ENCODE data around the gene SMG5. TPM values are rescaled to one million over a fixed set of nuclear protein-coding genes. Genes with fewer than 3 reads are reported as not detected.

Gene SMG5
- total RNA-seq, 1 experiment from 2014 or later = 103 TPM

DNA sequence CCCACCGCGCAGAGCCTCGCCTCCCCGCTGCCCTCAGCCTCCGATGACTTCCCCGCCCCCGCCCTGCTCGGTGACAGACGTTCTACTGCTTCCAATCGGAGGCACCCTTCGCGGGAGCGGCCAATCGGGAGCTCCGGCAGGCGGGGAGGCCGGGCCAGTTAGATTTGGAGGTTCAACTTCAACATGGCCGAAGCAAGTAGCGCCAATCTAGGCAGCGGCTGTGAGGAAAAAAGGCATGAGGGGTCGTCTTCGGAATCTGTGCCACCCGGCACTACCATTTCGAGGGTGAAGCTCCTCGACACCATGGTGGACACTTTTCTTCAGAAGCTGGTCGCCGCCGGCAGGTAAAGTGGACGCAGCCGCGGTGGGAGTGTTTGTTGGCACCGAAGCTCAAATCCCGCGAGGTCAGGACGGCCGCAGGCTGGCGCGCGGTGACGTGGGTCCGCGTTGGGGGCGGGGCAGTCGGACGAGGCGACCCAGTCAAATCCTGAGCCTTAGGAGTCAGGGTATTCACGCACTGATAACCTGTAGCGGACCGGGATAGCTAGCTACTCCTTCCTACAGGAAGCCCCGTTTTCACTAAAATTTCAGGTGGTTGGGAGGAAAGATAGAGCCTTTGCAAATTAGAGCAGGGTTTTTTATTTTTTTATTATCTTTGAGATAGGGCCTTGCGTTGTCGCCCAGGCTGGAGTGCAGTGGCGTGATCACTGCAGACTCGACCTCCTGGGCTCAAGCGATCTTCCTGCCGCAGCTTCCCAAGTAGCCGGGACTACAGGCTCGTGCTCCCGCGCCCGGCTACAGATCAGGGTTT lies 69.6 kb downstream of the SMG5 start, which contains the start of gene PMF1:
Gene PMF1, plus strand, starts transcription at position 175 of the 811 bp plus-strand sequence. Its CDS starts 9 bp downstream, at position 184.
- Histone ChIP-seq H3K4me1 (ENCODE audit: insufficient read depth, low read length) (no peaks in the 10 kb centered on the region), H2AK5ac (ENCODE audit: insufficient read length, low read length) (peak within 1 kb of the TSS; percentile 1), H3K9ac (ENCODE audit: extremely low read depth, insufficient read length, low read length) (peak within 1 kb of the TSS; percentile 99), H4K5ac (ENCODE audit: insufficient read length, low read depth, low read length) (peak within 1 kb of the TSS; percentile 99), H2BK12ac (ENCODE audit: insufficient read length, low read depth, low read length) (no peak within 1 kb of the TSS), H2BK120ac (ENCODE audit: low read depth, low read length, poor library complexity, severe bottlenecking) (peak within 1 kb of the TSS; percentile 97), H3K14ac (ENCODE audit: insufficient read depth, low read length) (peak within 1 kb of the TSS; percentile 100), H3K27me3 (ENCODE audit: insufficient read depth, low read length) (no peaks in the 10 kb centered on the region), H2BK20ac (ENCODE audit: low read depth, low read length, poor library complexity, severe bottlenecking) (no peak within 1 kb of the TSS), H3K79me2 (ENCODE audit: insufficient read depth, low read length) (no peaks in the 10 kb centered on the region), H2BK5ac (ENCODE audit: insufficient read length, low read length) (peak within 1 kb of the TSS; percentile 98), H2AFZ (ENCODE audit: low read length) (no peak within 1 kb of the TSS), H3T11ph (ENCODE audit: low read length) (peak within 1 kb of the TSS; percentile 30), H4K91ac (ENCODE audit: insufficient read length, low read depth, low read length) (no peak within 1 kb of the TSS), H4K8ac (replicated peaks; ENCODE audit: insufficient read length, low read depth, low read length) (no peak within 1 kb of the TSS), H3K23me2 (ENCODE audit: insufficient read length, low read depth, low read length, poor library complexity, severe bottlenecking) (peaks cover 8% of the 10 kb centered on the region), H3K4ac (ENCODE audit: low read depth, low read length) (no peak within 1 kb of the TSS; the same call in 1 of the 2 replicates), H3K56ac (ENCODE audit: insufficient read length, low read depth, low read length) (peak within 1 kb of the TSS; percentile 38), H4K20me1 (ENCODE audit: control insufficient read depth, insufficient read depth, insufficient read length) (no peaks in the 10 kb centered on the region), H3K27ac (ENCODE audit: insufficient read length, low read depth, low read length) (peak within 1 kb of the TSS; percentile 91), H3K23ac (ENCODE audit: insufficient read length, low read depth, low read length) (no peak within 1 kb of the TSS), H3K9me3 (ENCODE audit: control insufficient read depth, low read depth, low read length) (no peaks in the 10 kb centered on the region), H2BK15ac (ENCODE audit: low read depth, low read length) (no peak within 1 kb of the TSS), H3K79me1 (ENCODE audit: insufficient read depth, low read depth, low read length, poor library complexity, severe bottlenecking) (no peaks in the 10 kb centered on the region), H3K18ac (ENCODE audit: insufficient read length, low read depth, low read length) (peak within 1 kb of the TSS; percentile 99), H3K4me2 (ENCODE audit: insufficient read depth, insufficient read length, low read length) (peak within 1 kb of the TSS; percentile 73)
- WGBS (ENCODE audit: extremely low coverage, insufficient read length, low lambda C conversion rate) = no CpG with 5 or more reads among the region's 61 CpGs
- Mint-ChIP-seq H3K4me1 (peaks cover 27% of the 10 kb centered on the region in 2 experiments), H3K36me3 (ENCODE audit: insufficient read depth in 1 of 3, low read depth in 3 of 3) (peaks cover 12 to 63% (median 29%) of the 10 kb centered on the region in 3 experiments), H3K27ac (peak within 1 kb of the TSS; percentile 99 to 100 (median 100)), H3K4me3 (peak within 1 kb of the TSS; percentile 94 to 95), H3K27me3 (ENCODE audit: low read depth) (peaks cover 2% of the 10 kb centered on the region; the same call in 1 of the 2 replicates), H3K9me3 (no peaks in the 10 kb centered on the region)
- DNase-seq = peak; percentile 98
- TF ChIP-seq, protein P1, sequence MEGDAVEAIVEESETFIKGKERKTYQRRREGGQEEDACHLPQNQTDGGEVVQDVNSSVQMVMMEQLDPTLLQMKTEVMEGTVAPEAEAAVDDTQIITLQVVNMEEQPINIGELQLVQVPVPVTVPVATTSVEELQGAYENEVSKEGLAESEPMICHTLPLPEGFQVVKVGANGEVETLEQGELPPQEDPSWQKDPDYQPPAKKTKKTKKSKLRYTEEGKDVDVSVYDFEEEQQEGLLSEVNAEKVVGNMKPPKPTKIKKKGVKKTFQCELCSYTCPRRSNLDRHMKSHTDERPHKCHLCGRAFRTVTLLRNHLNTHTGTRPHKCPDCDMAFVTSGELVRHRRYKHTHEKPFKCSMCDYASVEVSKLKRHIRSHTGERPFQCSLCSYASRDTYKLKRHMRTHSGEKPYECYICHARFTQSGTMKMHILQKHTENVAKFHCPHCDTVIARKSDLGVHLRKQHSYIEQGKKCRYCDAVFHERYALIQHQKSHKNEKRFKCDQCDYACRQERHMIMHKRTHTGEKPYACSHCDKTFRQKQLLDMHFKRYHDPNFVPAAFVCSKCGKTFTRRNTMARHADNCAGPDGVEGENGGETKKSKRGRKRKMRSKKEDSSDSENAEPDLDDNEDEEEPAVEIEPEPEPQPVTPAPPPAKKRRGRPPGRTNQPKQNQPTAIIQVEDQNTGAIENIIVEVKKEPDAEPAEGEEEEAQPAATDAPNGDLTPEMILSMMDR (conservative IDR thresholded peaks at IDR 0.05) = no peak
